OCI-LY1 (cell line): ENCODE measurements around the gene KCNMA1.

Source experiments
- H2AFZ ChIP-seq: fragments of 200-600 bp; sonication (generic), shearing (Covaris generic); 2 replicates; pipeline ENCODE4 v1.6.0; 2014; ENCODE audit warnings: antibody characterized with exemption, mild to moderate bottlenecking, low read length
- H3F3A ChIP-seq: fragments of 200-600 bp; sonication (generic), shearing (Covaris generic); 2 replicates; pipeline ENCODE4 v1.6.0; 2014; ENCODE audit warnings: mild to moderate bottlenecking, antibody characterized with exemption, low read length, moderate library complexity; ENCODE audit not compliant: insufficient read depth
- H3K27ac ChIP-seq: fragments of 200-600 bp; sonication (generic); 2 replicates; pipeline ENCODE4 v1.5.1; 2014; ENCODE audit warnings: low read length, mixed run types, mild to moderate bottlenecking, low read depth; ENCODE audit not compliant: poor library complexity, severe bottlenecking
- H3K27me3 ChIP-seq: fragments of 200-600 bp; sonication (generic); 2 replicates; pipeline ENCODE4 v1.6.0; 2014; ENCODE audit warnings: antibody characterized with exemption, mild to moderate bottlenecking, low read length, moderate library complexity; ENCODE audit not compliant: insufficient read depth
- H3K36me3 ChIP-seq: fragments of 200-600 bp; sonication (generic); 2 replicates; pipeline ENCODE4 v1.6.1; 2014; ENCODE audit warnings: mild to moderate bottlenecking, antibody characterized with exemption, low read length, moderate library complexity, mixed read lengths; ENCODE audit not compliant: insufficient read depth
- H3K4me1 ChIP-seq: fragments of 200-600 bp; sonication (generic); 2 replicates; pipeline ENCODE4 v1.5.1; 2014; ENCODE audit warnings: mild to moderate bottlenecking, low read length, moderate library complexity; ENCODE audit not compliant: insufficient read depth, severe bottlenecking
- H3K4me2 ChIP-seq: fragments of 200-600 bp; sonication (generic), shearing (Covaris generic); 2 replicates; pipeline ENCODE4 v1.6.1; 2014; ENCODE audit warnings: low read length
- H3K4me3 ChIP-seq: fragments of 200-600 bp; sonication (generic); 2 replicates; pipeline ENCODE4 v1.5.1; 2014; ENCODE audit warnings: low read length, low read depth, mild to moderate bottlenecking, mixed read lengths; ENCODE audit not compliant: poor library complexity, severe bottlenecking
- H3K79me2 ChIP-seq: fragments of 200-600 bp; shearing (Covaris generic); 2 replicates; pipeline ENCODE4 v1.6.1; 2016; ENCODE audit warnings: mixed run types, low read length, mixed read lengths; ENCODE audit not compliant: insufficient read depth
- H3K9ac ChIP-seq: fragments of 200-600 bp; sonication (generic), shearing (Covaris generic); 2 replicates; pipeline ENCODE4 v1.6.1; 2014; ENCODE audit warnings: mild to moderate bottlenecking, low read length, mixed read lengths
- H3K9me2 ChIP-seq: fragments of 200-600 bp; sonication (generic), shearing (Covaris generic); 2 replicates; pipeline ENCODE4 v1.6.1; 2014; ENCODE audit warnings: low read depth, mild to moderate bottlenecking, low read length, mixed read lengths
- H3K9me3 ChIP-seq: fragments of 200-600 bp; shearing (Covaris generic); 2 replicates; pipeline ENCODE4 v1.6.1; 2014; ENCODE audit warnings: low read length, mixed read lengths
- H4K20me1 ChIP-seq: fragments of 200-600 bp; sonication (generic), shearing (Covaris generic); 2 replicates; pipeline ENCODE4 v1.6.0; 2016; ENCODE audit warnings: mild to moderate bottlenecking, low read length; ENCODE audit not compliant: insufficient read depth
- CTCF ChIP-seq: fragments of 200-600 bp; sonication (generic), shearing (Covaris generic); IDR thresholded peaks from 2 replicates; pipeline ENCODE4 v1.5.1; 2017; ENCODE audit warnings: mild to moderate bottlenecking, antibody characterized with exemption, low read length, moderate library complexity, mixed read lengths
- EZH2 ChIP-seq: fragments of 200-600 bp; sonication (generic), shearing (Covaris generic); IDR thresholded peaks from 2 replicates; pipeline ENCODE4 v1.8.0; 2017; ENCODE audit warnings: borderline replicate concordance, mixed run types, mild to moderate bottlenecking, antibody characterized with exemption, low read length, moderate library complexity, mixed read lengths

KCNMA1 gene

DNA sequence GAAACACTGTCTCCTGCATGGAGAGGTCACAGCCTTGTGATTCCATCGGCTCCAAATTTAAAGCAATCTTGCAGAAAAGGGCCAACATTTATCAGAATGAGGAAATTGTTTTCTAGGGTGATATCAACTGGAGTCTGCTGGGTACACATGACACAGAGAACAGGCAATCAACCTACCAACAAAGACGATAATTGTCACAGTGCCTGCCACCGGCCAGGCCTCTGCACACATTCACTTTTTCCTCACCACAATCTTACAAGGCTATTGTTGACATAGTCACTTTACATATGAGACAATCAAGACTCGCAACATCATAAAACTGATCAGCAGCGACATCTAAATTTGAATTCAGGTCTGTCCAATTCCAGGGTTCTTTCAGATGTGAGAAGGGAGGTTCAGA lies 189.4 kb downstream of the KCNMA1 start:
- Histone ChIP-seq H3K27me3 (no peaks in the 10 kb centered on the region), H3F3A (no peaks in the 10 kb centered on the region), H3K27ac (no peak overlapping the region), H3K79me2 (no peaks in the 10 kb centered on the region), H3K9me3 (no peaks in the 10 kb centered on the region), H3K4me3 (no peak overlapping the region), H3K4me1 (no peaks in the 10 kb centered on the region), H2AFZ (no peak overlapping the region), H4K20me1 (no peaks in the 10 kb centered on the region), H3K9me2 (no peaks in the 10 kb centered on the region), H3K4me2 (no peak overlapping the region), H3K36me3 (no peaks in the 10 kb centered on the region), H3K9ac (no peak overlapping the region)
- no peak for TF ChIP-seq EZH2
- TF ChIP-seq CTCF: no peak

DNA sequence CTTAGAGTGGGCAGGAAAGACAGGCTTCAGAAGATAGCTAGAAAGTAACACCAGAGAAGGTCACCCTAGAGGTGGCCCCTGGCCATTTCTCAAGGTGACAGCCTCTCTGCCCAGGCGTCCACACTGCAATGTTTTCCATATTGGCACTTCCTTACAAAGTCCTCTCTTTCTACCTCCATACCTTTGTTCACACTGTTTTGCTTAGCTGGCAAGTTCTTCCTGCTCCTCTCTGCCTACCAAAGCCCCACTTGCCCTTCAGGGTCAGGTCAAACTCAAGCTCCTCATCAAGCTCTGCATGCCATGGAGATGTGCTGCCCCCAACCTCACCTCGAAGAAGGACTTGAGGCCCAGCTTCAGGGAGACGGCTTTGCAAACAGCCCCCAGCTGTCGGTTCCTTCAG lies 190.9 kb downstream of the KCNMA1 start:
- Histone ChIP-seq H2AFZ (no peak overlapping the region), H3K9me3 (no peaks in the 10 kb centered on the region), H3K79me2 (no peaks in the 10 kb centered on the region), H3K27ac (no peak overlapping the region), H3K27me3 (no peaks in the 10 kb centered on the region), H3K4me1 (no peaks in the 10 kb centered on the region), H3F3A (no peaks in the 10 kb centered on the region), H3K9me2 (no peaks in the 10 kb centered on the region), H3K4me2 (no peak overlapping the region), H3K9ac (no peak overlapping the region), H3K4me3 (no peak overlapping the region), H4K20me1 (no peaks in the 10 kb centered on the region), H3K36me3 (no peaks in the 10 kb centered on the region)
- TF ChIP-seq EZH2 (no peak), CTCF (no peak)

GRCh38 chr10:77445547-77445946 lies 192.1 kb downstream of the KCNMA1 start:
- H3K36me3 ChIP-seq: no peaks in the 10 kb centered on the region
- H3K4me1 ChIP-seq: no peaks in the 10 kb centered on the region
- no peak overlapping the region for H3K4me3 ChIP-seq
- no peak overlapping the region for H3K27ac ChIP-seq
- no peaks in the 10 kb centered on the region for H3F3A ChIP-seq
- no peak overlapping the region for H3K4me2 ChIP-seq
- H3K27me3 ChIP-seq: no peaks in the 10 kb centered on the region
- H4K20me1 ChIP-seq: no peaks in the 10 kb centered on the region
- TF ChIP-seq CTCF: no peak
- no peak for TF ChIP-seq EZH2
- H3K9ac ChIP-seq: no peak overlapping the region
- no peaks in the 10 kb centered on the region for H3K79me2 ChIP-seq
- H3K9me3 ChIP-seq: no peaks in the 10 kb centered on the region
- H2AFZ ChIP-seq: no peak overlapping the region
- no peaks in the 10 kb centered on the region for H3K9me2 ChIP-seq
